Colonic mucosa (tissue), 4 donors: ENCODE data around the gene KCNN3. TPM values are rescaled to one million over a fixed set of nuclear protein-coding genes. Genes with fewer than 3 reads are reported as not detected.

Experiments used
- DNase-seq: peaks from one replicate; pipeline ENCODE4 v3.0.0-alpha.2; 2020
- H3K27ac ChIP-seq: fragments of 200-600 bp; one replicate; pipeline ENCODE4 v1.8.0; 2021
- H3K27me3 ChIP-seq: fragments of 200-600 bp; one replicate; pipeline ENCODE4 v1.8.0; 2021
- H3K36me3 ChIP-seq: fragments of 200-600 bp; one replicate; pipeline ENCODE4 v1.8.0; 2021
- H3K4me1 ChIP-seq: fragments of 200-600 bp; one replicate; pipeline ENCODE4 v1.8.0; 2021; ENCODE audit warnings: mild to moderate bottlenecking
- H3K4me3 ChIP-seq: fragments of 200-600 bp; one replicate; pipeline ENCODE4 v1.8.0; 2021
- H3K9ac ChIP-seq, 2 donors: one replicate each; pipeline ENCODE4 v1.7.0; 2013; ENCODE audit warnings: control low read depth in 2 of 2, low read depth in 2 of 2, low read length in 2 of 2
- H3K9me3 ChIP-seq: fragments of 200-600 bp; one replicate; pipeline ENCODE4 v1.8.0; 2021
- CTCF ChIP-seq: fragments of 200-600 bp; IDR thresholded peaks from one replicate; pipeline ENCODE4 v1.8.0; 2022; ENCODE audit warnings: antibody characterized with exemption, mild to moderate bottlenecking
- intact Hi-C: fragments of 100-400 bp; cut with DNase I; formaldehyde crosslinking; loops from one replicate; pipeline ENCODE4 v1.14.1; 2022
- total RNA-seq, 2 donors: library from RNA; stranded (reverse); fragmentation: NEBNext Ultra II Directional in 1 of 2; extraction: Animal tissue kit (Norgen Biotek cat#: 25700) in 1 of 2; gene quantifications; one replicate each; pipeline ENCODE4 v1.2.1, GENCODE V29; 2021
- donor health status: healthy.
- donor health status: DM: no; HTN: no; CAD: no.
- donor health status: DM: no; HTN: no; CAD: no.

Gene KCNN3
- total RNA-seq, 2 donors from 2014 or later: 0.99 to 2.5 TPM

GRCh38 chr1:154822717-154823116 is 47.4 kb downstream of the KCNN3 start:
- no peaks in the 10 kb centered on the region for H3K27me3 ChIP-seq
- DNase-seq: no peak
- no peak overlapping the region for H3K4me3 ChIP-seq
- intact Hi-C loops: no loop called here
- no peaks in the 10 kb centered on the region for H3K36me3 ChIP-seq
- H3K27ac ChIP-seq: no peak overlapping the region
- no peaks in the 10 kb centered on the region for H3K9me3 ChIP-seq
- H3K4me1 ChIP-seq: no peaks in the 10 kb centered on the region
- H3K9ac ChIP-seq: no peak overlapping the region
- TF ChIP-seq CTCF: no peak

- Histone ChIP-seq H3K36me3 (no peaks in the 10 kb centered on the region), H3K4me3 (no peak overlapping the region), H3K27ac (no peak overlapping the region), H3K27me3 (no peaks in the 10 kb centered on the region), H3K9ac (no peak overlapping the region), H3K9me3 (no peaks in the 10 kb centered on the region), H3K4me1 (no peaks in the 10 kb centered on the region)
- intact Hi-C loops: no loop called here
- DNase-seq: no peak
- TF ChIP-seq CTCF: no peak
These were observed 47.8 kb downstream of the KCNN3 start for GRCh38 chr1:154822233-154822632.

GRCh38 chr1:154821083-154821482 is 49.0 kb downstream of the KCNN3 start:
- Histone ChIP-seq H3K9ac (no peak overlapping the region), H3K4me1 (no peaks in the 10 kb centered on the region), H3K9me3 (no peaks in the 10 kb centered on the region), H3K4me3 (no peak overlapping the region), H3K27ac (no peak overlapping the region), H3K36me3 (no peaks in the 10 kb centered on the region), H3K27me3 (no peaks in the 10 kb centered on the region)
- no peak for TF ChIP-seq CTCF
- intact Hi-C loops: no loop called here
- DNase-seq: no peak

GRCh38 chr1:154820646-154821045 is 49.4 kb downstream of the KCNN3 start:
- no peak for DNase-seq
- H3K4me3 ChIP-seq: no peak overlapping the region
- no peaks in the 10 kb centered on the region for H3K27me3 ChIP-seq
- no peak overlapping the region for H3K9ac ChIP-seq
- no peaks in the 10 kb centered on the region for H3K4me1 ChIP-seq
- no peak overlapping the region for H3K27ac ChIP-seq
- no peak for TF ChIP-seq CTCF
- intact Hi-C loops: no loop called here
- no peaks in the 10 kb centered on the region for H3K9me3 ChIP-seq
- H3K36me3 ChIP-seq: no peaks in the 10 kb centered on the region

GRCh38 chr1:154819628-154820590 is 50.2 kb downstream of the KCNN3 start:
- no peaks in the 10 kb centered on the region for H3K9me3 ChIP-seq
- H3K9ac ChIP-seq: no peak overlapping the region
- no peak for TF ChIP-seq CTCF
- no peak for DNase-seq
- H3K36me3 ChIP-seq: no peaks in the 10 kb centered on the region
- H3K4me1 ChIP-seq: no peaks in the 10 kb centered on the region
- intact Hi-C loops: no loop called here
- H3K27me3 ChIP-seq: no peaks in the 10 kb centered on the region
- H3K27ac ChIP-seq: no peak overlapping the region
- no peak overlapping the region for H3K4me3 ChIP-seq
